Activated CD4-positive, CD25-positive, alpha-beta regulatory T cell treated with anti-CD3 and anti-CD28 coated beads, Interleukin-2, amount 50 U/mL, for 24 hours (primary cell): ENCODE data around the gene CDH3.

Source experiments
- ATAC-seq, 2 donors: fragments of 150-1000 bp; cut with Tn5 transposase; one replicate each; pipeline ENCODE4 v1.10.0; 2021; ENCODE audit warnings: mild to moderate bottlenecking in 1 of 2, moderate library complexity in 1 of 2

CDH3 gene

DNA sequence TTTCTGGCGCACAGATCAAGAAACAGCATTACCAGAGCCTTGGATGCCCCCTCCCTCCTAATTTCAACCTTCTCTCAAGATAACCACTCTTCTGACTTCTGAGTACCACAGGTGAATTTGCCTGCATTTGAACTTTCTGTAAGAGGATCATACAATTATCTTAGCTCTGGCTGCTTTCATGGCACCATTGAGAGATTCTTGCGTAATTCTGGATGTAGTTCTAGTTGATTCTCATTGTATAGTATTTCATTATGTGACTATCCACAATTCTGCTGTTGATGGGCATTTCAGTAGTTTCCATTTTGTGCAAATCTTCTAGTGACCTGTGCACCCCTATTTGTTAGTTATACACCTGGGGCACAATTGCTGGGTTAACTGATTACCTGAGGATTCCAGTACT is 7.5 kb downstream of the CDH3 start:
- ATAC-seq, result no peak

DNA sequence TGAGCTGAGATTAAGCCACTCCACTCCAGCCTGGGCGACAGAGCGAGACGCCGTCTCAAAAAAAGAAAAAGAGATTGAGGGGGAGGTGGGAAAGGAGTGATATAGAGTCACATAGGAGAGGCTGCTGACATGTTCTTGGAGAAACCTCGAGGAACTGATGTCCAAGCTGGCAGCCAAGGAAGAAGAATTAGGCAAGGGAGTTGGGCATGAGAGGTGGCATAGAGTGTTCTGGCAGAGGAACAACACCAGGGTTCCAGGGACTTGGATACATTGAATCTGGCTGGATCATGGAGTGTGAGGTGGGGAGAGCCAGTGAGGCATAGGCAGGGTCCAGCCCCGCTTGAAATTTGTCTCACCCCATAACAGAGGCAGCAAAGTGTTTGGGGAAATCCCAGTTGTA is 10.7 kb downstream of the CDH3 start:
- no peak for ATAC-seq

DNA sequence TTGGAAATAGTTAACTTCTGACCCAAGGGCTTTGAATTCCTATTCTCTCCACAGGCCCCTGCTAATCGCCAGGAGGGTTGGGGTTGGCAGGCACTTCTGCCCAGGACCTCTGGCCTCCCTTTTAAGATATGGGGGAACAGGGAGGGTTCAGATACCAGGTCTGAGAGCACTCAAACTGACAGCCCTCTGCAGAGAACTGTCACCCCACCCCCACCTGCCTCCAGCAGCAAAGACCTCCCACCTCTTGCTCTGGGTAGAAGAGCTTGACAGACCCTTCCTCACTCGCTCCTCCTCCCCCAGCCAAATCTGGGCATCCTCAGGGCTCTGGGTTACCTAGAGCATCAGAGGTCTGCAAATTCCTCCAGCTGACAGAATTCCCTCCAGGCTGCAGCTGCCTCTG is 11.6 kb downstream of the CDH3 start:
- ATAC-seq, result no peak

DNA sequence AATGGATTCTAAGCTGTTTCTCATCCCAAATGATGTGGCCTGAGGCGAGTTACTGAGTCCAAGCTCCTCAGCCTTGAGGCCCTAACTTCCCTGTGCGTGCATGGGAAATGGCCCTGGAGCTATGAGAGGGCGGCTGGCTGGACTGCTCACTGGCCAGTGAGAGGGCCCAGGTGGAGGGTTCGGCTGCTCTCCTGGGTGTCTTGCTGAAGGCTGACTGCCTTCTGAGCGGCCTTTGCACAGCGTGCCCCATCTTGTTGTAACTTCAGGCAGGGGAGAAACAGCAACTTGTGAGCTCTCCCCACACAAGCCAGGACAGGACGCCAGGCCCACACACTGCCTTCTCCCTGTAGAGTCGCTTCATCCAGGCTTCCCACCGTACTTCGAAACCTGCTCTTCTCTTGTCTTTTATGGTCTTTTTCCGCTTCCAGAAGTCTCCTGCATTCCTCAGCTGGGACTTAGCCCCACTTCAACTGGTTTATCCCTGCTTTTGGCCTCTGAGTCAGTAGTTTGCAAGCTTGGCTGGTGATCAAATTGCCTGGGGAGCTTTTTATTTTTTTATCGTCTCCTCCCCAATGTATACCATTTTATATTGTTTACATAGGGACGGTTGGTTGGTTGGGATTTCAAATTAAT is 13.3 kb downstream of the CDH3 start:
- no peak for ATAC-seq

DNA sequence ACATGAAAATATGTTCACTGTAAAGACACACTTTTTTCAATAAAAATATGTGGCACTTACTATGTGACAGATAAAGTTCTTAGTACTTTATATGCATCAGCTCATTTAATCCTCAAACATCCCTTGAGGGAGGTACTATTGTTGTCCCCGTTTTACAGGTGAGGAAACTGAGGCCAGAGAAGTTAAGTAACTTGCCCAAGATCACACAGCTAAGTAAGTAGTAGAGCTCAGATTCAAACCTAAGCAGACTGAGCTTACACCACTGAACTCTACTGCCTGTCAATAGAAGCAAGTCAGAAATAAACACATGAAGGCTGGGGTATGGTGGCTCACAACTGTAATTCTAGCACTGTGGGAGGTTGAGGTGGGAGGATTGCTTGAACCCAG is 13.9 kb downstream of the CDH3 start:
- ATAC-seq, result no peak

DNA sequence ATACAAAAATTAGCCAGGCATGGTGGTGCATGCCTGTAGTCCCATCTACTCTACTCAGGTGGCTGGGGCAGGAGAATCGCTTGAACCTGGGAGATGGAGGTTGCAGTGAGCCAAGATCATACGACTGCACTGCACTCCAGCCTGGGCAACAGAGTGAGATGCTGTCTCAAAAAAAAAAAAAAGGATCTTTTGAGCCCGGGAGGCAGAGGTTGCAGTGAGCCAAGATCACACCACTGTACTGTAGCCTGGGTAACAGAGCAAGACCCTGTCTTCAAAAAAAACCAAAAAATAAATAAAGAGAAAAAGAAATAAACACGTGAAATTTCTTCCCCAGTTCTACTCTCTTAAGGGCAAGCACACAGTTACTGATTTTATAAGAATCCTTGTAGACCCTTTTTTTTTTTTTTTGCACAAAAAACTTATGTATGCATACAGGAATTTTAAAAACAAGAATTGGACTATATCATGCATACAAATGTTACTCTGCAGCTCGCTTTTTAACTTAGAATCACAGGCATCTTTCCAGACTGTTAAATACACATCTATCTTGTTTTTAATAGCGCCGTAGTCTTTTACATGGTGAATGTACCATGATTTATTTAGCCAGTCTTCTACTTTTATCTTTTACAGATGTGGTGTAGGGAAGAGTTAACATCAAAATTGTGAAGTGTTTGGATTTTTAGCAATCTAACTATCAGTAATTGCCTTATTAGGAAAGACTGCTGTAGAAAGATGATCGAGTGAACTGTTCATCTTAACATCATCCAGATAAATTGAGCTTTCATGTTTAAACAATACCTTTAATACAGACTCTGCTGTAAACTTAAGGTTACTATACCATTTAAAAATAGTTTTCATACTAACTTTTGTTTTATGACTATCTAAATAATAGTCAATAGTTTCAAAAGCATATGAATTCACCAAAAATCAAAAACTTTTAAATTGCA is 14.6 kb downstream of the CDH3 start:
- ATAC-seq, result no peak

DNA sequence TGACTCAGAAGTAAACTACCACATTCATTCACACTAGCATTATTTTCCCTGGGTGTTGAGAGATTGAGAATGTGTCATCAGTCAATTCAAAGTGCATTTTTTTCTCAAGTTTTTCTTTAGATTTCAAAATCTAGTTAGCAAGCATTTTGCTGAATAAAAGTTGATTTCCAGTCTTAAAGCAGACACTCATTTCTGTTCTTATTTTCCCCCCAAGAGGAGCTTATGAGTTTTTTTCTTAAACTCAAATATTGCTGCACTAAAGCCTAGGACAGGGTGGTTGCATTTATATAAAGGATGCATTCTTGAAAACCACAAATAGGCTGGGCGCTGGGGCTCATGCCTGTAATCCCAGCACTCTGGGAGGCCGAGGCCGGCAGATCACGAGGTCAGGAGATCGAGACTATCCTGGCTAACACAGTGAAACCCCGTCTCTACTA is 15.3 kb downstream of the CDH3 start:
- ATAC-seq, result peak; percentile 77 to 84

DNA sequence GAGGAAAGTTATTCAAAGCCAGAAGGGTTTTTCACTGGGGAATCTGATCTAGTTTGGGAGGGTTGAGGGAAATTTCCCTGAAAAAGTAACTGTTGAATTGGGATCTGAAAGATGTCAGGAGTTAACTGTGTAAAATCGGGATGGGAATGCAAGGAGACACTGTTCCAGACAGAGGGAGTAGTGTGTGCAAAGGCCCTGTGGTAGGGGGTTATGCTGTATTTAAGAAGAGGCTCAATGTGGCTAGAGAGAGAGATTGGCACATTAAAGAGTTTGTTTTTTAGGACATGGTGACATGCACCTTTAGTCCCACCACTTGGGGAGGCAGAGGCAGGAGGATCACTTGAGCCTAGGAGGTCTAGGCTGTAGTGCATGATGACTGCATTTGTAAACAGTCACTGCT is 16.9 kb downstream of the CDH3 start:
- ATAC-seq, result no peak

DNA sequence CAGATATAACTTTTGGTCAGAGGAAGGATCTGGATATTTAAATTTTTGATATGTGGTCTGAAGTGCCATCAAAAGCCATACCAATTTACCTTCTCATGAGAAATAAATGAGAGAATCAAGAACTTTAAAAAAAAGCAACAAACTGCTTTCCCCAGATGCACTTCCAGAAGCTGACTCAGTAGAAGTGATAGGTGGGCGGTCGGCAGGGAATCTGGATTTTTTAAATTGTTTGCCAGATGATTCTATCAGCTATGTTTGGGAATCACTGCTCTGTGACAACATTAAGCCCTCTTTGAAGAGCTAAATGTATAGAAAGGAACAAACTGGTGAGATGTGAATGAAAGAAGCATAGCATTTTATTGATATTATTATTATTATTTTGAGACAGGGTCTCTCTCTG is 19.2 kb downstream of the CDH3 start:
- ATAC-seq, result no peak

DNA sequence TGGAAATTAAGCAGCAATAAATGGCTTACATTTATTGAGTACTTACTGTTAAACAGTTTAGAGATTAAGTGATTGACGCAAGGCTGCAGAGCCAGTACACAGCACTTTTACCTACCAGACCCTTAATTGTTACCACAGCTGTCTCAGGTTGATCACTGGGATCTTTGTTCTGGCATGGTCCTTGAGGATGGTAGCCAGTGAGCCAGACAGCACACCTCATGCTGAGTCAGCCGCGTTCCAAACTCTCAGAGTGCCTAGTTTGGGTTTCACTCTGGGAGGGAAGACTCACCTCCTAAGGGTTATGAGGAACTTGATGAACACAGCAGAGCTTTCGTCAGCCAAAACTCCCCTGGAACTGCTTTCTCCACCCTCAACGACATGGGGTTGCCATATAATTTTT is 20.4 kb downstream of the CDH3 start:
- ATAC-seq, result no peak

DNA sequence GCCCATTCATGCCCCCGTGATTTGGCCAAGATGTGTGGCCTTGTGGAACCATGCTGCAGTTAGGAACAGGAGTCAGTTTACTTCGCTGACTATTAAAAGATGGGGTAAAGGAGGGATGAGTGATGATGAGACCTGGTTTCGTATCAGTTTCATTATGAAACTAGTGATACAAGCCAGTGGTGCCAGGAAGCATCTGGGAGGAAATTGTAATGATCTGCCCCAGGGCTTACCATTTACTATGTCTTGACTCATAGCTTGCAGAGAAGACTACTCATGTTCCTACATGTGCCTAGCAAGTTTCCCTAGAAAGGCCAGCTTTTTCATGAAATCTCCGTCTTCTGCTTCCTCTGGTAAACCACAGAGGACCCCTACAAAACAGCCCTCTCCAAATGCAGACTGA is 23.2 kb downstream of the CDH3 start:
- ATAC-seq, result peak; percentile 96 to 97

DNA sequence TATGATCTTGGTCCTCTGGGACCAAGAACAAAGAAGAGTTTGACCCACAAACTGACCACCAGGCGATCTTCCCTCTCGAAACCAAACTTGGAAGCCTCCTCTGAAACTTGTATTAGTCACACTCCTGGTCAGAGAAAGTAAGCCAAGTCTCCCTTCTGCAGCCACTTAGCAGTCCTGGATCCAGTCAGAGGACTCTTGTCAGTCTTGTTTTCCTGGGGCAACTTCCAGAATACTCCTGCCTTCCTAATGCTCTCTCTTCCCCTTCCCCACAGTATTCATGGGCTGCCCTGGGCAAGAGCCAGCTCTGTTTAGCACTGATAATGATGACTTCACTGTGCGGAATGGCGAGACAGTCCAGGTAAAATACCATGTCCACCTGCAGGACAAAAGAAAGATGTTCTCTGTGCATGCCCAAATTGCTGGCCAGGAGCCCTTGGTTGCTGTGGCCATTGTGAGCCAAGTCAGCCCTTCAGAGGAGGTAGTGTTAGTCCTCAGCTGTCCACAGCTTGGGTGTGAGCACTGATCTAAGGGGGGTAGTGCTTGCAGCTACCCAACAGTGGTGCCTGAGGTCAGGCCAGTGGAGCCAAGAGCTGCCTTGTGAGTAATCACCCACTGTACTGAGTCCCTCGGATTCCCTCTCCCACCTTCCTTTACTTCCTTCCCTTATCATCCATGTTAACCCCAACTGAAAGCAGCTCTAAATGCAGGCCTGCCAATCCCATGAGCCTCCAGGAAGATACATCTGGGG is 31.2 kb downstream of the CDH3 start:
- no peak for ATAC-seq

DNA sequence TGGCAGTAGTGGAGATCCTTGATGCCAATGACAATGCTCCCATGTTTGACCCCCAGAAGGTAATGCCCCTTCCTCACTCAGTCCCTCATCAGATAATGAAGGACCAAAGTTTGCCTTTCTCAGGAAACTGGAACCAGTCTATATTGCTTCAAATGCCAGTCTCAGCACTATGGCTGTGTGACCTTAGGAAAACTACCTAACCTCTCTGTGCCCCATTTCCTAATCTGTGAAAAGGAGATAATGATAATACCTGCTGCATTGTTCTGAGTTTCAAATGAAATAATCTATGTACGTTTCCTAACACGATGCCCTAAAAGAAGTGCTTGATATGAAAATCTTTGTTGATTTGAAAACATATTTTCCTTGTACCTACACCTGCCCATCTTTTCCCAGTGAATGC is 35.9 kb downstream of the CDH3 start:
- ATAC-seq, result no peak

DNA sequence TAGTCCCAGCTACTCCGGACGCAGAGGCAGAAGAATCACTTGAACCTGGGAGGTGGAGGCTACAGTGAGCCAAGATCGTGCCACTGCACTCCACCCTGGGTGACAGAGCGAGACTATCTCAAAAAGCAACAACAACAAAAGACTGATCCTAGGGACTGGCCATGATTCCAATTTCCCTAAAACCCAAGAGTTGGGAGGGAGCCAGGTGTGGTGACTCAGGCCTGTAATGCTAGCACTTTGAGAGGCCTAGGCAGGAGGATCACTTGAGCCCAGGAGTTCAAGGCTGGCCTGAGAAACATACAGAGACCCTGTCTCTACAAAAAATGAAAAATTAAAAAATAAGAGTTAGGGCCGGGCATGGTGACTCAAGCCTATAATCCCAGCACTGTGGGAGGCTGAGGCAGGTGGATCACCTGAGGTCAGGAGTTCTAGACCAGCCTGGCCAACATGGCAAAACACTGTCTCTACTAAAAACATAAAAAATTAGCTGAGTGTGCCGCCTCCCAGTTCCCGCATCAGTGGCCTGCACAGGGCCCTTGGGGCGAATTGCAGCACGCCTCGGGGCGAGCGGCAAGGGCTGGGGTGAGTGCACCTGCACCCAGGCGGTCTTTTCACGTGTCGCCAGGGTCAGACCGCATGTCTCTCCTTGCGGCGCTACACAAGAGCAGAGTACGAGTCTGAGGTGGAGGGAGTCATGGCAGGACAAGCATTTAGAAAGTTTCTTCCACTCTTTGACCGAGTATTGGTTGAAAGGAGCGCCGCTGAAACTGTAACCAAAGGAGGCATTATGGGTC is 40.8 kb downstream of the CDH3 start:
- ATAC-seq, result no peak

DNA sequence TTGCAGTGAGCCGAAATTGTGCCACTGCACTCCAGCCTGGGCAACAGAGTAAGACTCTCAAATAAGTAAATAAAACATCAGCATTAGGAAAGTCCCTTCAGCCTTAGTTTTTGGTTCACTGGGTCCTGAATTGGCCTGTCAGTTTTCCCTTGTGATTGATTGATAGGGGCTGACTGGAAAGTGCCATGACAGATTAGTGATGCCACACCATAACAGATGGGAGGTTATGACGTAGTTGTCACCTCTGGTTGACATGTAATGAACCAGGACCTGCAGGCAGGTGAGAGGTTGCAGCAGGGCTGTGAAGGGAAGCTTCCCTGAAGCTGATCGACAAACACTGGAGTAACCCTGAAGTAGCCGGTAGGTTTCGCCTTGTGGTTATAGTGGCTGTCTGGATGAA is 41.8 kb downstream of the CDH3 start:
- ATAC-seq, result no peak

DNA sequence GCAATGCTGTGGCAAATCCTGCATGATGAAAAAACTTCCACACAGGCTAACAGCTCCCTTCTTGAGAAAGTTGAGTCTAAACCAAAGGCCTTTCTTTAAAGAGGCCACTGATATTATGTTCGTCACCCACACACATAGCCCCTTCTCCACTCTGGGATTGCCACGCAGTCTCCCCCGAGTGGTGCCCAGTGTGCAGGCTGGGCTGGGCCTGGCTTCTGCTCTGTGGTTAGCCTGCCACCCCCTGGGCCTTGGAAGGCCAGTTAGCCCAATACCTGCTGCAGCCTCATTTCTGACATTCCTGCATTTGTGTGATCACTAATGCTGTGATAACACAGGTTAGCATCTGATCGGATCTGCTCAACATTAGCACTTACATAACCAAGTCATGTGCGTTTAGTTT is 44.8 kb downstream of the CDH3 start:
- ATAC-seq, result no peak

DNA sequence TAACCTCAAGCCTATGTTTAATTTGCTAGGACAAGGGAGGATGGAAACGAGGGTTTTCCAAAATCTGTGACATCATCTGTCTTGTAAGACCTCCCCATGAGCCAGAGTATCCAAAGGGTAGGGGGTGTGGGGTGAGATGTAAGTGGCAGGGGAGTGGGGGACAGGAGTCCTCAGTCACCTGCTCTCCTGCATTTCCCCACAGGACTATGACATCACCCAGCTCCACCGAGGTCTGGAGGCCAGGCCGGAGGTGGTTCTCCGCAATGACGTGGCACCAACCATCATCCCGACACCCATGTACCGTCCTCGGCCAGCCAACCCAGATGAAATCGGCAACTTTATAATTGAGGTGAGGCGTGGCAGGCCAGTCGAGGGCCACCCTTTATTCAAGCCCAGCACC is 50.5 kb downstream of the CDH3 start:
- no peak for ATAC-seq

DNA sequence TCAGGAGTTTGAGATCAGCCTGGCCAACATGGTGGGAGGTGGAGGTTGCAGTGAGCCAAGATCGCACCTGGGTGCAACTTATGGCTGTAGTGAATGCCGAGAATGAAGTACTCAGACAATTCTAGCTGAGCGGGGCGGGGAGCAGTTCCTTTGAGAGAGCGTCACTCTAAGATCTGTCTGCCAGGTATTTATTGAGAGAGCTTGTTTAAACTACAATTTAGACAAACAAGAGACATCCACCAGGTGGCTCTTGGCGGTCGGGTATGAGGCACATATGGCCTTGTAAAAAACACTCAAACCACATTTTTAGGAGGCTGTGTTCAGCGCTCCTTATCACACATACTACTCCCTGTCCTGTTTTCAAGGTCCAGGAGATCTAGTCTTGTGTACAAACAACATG is 51.4 kb downstream of the CDH3 start:
- ATAC-seq, result no peak

DNA sequence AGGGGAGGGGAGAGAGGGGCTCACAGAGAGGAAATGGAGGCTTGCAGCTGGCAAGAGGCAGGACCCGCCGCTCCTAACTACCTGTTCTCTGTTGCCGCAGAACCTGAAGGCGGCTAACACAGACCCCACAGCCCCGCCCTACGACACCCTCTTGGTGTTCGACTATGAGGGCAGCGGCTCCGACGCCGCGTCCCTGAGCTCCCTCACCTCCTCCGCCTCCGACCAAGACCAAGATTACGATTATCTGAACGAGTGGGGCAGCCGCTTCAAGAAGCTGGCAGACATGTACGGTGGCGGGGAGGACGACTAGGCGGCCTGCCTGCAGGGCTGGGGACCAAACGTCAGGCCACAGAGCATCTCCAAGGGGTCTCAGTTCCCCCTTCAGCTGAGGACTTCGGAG is 53.0 kb downstream of the CDH3 start:
- ATAC-seq, result no peak

DNA sequence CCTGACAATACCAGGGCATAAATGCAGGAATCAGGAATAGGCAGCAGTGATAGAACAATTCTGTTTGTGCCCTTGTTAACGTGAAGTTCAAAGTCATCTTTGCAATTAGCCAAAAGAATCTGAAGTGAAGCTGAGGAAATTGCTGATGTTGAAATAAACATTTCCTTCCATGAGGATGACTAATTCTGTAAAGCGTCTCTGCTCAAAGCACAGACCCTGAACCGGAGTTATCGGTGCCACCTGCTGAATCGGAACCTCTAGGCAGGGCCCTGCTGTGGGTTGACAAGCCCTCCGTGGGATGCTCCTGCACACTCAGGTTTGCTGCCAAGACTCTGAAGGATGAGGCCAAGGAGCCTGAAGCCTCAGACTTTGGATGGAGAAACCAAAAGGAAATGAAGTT is 55.0 kb downstream of the CDH3 start:
- no peak for ATAC-seq

DNA sequence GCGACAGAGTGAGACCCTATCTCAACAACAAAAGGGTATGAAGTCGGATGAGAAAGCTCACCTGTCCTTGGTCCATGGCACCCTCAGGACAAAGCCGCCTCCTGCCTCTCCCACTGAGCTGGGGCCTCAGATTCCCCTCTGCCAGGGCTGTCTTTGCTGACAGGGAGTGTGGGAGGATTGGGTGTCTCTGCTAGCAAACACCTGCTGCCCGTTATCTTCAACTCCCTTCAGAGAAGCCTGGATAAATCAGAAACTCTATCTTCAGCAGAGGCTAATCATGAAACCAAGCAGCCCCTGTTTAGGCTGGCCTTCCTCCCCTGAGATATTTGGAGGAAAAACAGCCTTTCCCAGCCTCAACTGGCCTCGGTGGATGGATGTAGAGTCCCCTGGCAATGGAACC is 55.7 kb downstream of the CDH3 start:
- ATAC-seq, result no peak

DNA sequence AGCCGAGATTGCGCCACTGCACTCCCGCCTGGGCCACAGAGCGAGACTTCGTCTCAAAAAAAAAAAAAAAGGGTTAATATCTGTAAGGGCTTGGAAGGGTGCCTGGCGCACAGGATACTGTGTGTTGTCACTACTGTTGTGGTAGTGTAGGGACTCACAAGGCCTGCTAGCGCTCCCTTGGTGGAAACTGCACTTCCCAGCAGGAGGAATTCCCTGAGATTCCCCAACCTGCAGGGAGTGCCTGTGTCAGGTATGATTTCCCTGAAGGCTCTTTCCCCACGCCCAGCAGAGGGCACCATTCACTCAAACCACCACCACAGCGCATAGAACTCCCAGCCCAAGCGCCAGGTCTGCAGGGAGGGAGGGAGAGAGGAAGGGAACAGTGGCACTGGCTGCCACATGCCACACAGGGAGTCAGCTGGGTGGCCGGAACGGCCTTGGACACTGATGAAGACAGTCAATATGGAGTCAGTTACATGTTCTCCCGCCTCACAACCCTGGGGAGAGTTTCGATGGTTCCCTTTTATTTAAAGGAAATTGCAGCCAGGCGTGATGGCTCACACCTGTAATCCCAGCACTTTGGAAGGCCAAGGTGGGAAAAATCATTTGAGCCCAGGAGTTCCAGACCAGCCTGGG is 59.2 kb downstream of the CDH3 start:
- ATAC-seq, result peak; percentile 71 to 72
